Activated naive CD8-positive, alpha-beta T cell treated with anti-CD3 and anti-CD28 coated beads, Interleukin-2, amount 50 U/mL, for 24 hours (primary cell): ENCODE data around the gene GPC4.

Experiments
- ATAC-seq: fragments of 150-1000 bp; cut with Tn5 transposase; one replicate; pipeline ENCODE4 v1.10.0; 2021
- DNase-seq: peaks from one replicate; pipeline ENCODE4 v3.0.0; 2021
- H3K27ac Mint-ChIP-seq: one replicate; pipeline ENCODE4 v1.8.0; 2021; ENCODE audit warnings: mild to moderate bottlenecking, mixed read lengths
- H3K27me3 Mint-ChIP-seq: one replicate; pipeline ENCODE4 v1.8.0; 2021; ENCODE audit warnings: mixed read lengths
- H3K36me3 Mint-ChIP-seq: one replicate; pipeline ENCODE4 v1.8.0; 2021; ENCODE audit warnings: low read depth, mixed read lengths
- H3K4me1 Mint-ChIP-seq: one replicate; pipeline ENCODE4 v1.8.0; 2021; ENCODE audit warnings: mixed read lengths
- H3K4me3 Mint-ChIP-seq: one replicate; pipeline ENCODE4 v1.8.0; 2021; ENCODE audit warnings: mild to moderate bottlenecking, moderate library complexity, mixed read lengths
- H3K9me3 Mint-ChIP-seq: one replicate; pipeline ENCODE4 v1.8.0; 2021; ENCODE audit warnings: mixed read lengths

Gene GPC4

GRCh38 chrX:133415276-133416105 lies at the start of gene GPC4:
Gene GPC4 (minus strand): TSS chrX:133415489. CDS start chrX:133414965, 524 bp downstream.
- Mint-ChIP-seq H3K27ac (no peak within 1 kb of the TSS), H3K4me1 (peaks cover 9% of the 10 kb centered on the region), H3K9me3 (no peaks in the 10 kb centered on the region), H3K4me3 (peak within 1 kb of the TSS; percentile 49), H3K27me3 (peaks cover 45% of the 10 kb centered on the region), H3K36me3 (no peaks in the 10 kb centered on the region)
- no peak for ATAC-seq
- peak; percentile 2 for DNase-seq

GRCh38 chrX:133461231-133461630 lies 45.9 kb upstream of the GPC4 start:
- no peaks in the 10 kb centered on the region for H3K4me1 Mint-ChIP-seq
- DNase-seq (no peak), ATAC-seq (no peak)
- H3K27me3 Mint-ChIP-seq = no peaks in the 10 kb centered on the region
- H3K36me3 Mint-ChIP-seq = no peaks in the 10 kb centered on the region
- H3K9me3 Mint-ChIP-seq = no peaks in the 10 kb centered on the region
- no peak overlapping the region for H3K4me3 Mint-ChIP-seq
- H3K27ac Mint-ChIP-seq = no peak overlapping the region

GRCh38 chrX:133454924-133455323 lies 39.6 kb upstream of the GPC4 start:
- H3K36me3 Mint-ChIP-seq = no peaks in the 10 kb centered on the region
- H3K4me3 Mint-ChIP-seq = no peak overlapping the region
- no peak overlapping the region for H3K27ac Mint-ChIP-seq
- no peaks in the 10 kb centered on the region for H3K4me1 Mint-ChIP-seq
- no peaks in the 10 kb centered on the region for H3K27me3 Mint-ChIP-seq
- no peak for DNase-seq
- no peak for ATAC-seq
- no peaks in the 10 kb centered on the region for H3K9me3 Mint-ChIP-seq

- Mint-ChIP-seq H3K9me3 (no peaks in the 10 kb centered on the region), H3K4me1 (no peaks in the 10 kb centered on the region), H3K27me3 (no peaks in the 10 kb centered on the region), H3K36me3 (no peaks in the 10 kb centered on the region), H3K27ac (no peak overlapping the region), H3K4me3 (no peak overlapping the region)
- no peak for DNase-seq
- ATAC-seq = no peak
These were observed 39.2 kb upstream of the GPC4 start for GRCh38 chrX:133454491-133454914.

- Mint-ChIP-seq H3K27ac (no peak overlapping the region), H3K36me3 (no peaks in the 10 kb centered on the region), H3K4me3 (no peak overlapping the region), H3K4me1 (peaks cover 5% of the 10 kb centered on the region), H3K9me3 (no peaks in the 10 kb centered on the region), H3K27me3 (peaks cover 9% of the 10 kb centered on the region)
- ATAC-seq (no peak), DNase-seq (no peak)
These were observed 33.3 kb upstream of the GPC4 start for GRCh38 chrX:133448512-133449076.

GRCh38 chrX:133444952-133445831 lies 29.9 kb upstream of the GPC4 start:
- Mint-ChIP-seq H3K36me3 (no peaks in the 10 kb centered on the region), H3K4me3 (no peak overlapping the region), H3K27me3 (peaks cover 9% of the 10 kb centered on the region), H3K9me3 (no peaks in the 10 kb centered on the region), H3K27ac (no peak overlapping the region), H3K4me1 (peaks cover 5% of the 10 kb centered on the region)
- DNase-seq (no peak), ATAC-seq (no peak)

GRCh38 chrX:133444196-133444595 lies 28.9 kb upstream of the GPC4 start:
- Mint-ChIP-seq H3K27ac (no peak overlapping the region), H3K9me3 (no peaks in the 10 kb centered on the region), H3K4me3 (no peak overlapping the region), H3K4me1 (peaks cover 5% of the 10 kb centered on the region), H3K36me3 (no peaks in the 10 kb centered on the region), H3K27me3 (peaks cover 9% of the 10 kb centered on the region)
- ATAC-seq (no peak), DNase-seq (no peak)

GRCh38 chrX:133440797-133441163 lies 25.5 kb upstream of the GPC4 start:
- no peaks in the 10 kb centered on the region for H3K36me3 Mint-ChIP-seq
- DNase-seq = no peak
- H3K27ac Mint-ChIP-seq = no peak overlapping the region
- peaks cover 5% of the 10 kb centered on the region for H3K4me1 Mint-ChIP-seq
- ATAC-seq = no peak
- no peak overlapping the region for H3K4me3 Mint-ChIP-seq
- H3K9me3 Mint-ChIP-seq = no peaks in the 10 kb centered on the region
- H3K27me3 Mint-ChIP-seq = peaks cover 7% of the 10 kb centered on the region

GRCh38 chrX:133440081-133440796 lies 24.9 kb upstream of the GPC4 start:
- Mint-ChIP-seq H3K9me3 (no peaks in the 10 kb centered on the region), H3K27me3 (peaks cover 5% of the 10 kb centered on the region), H3K4me3 (no peak overlapping the region), H3K36me3 (no peaks in the 10 kb centered on the region), H3K4me1 (peaks cover 2% of the 10 kb centered on the region), H3K27ac (no peak overlapping the region)
- ATAC-seq = no peak
- no peak for DNase-seq

- ATAC-seq (no peak), DNase-seq (no peak)
- Mint-ChIP-seq H3K27ac (no peak overlapping the region), H3K4me3 (no peak overlapping the region), H3K36me3 (no peaks in the 10 kb centered on the region), H3K4me1 (no peaks in the 10 kb centered on the region), H3K9me3 (no peaks in the 10 kb centered on the region), H3K27me3 (no peaks in the 10 kb centered on the region)
These were observed 22.5 kb upstream of the GPC4 start for GRCh38 chrX:133437766-133438165.

GRCh38 chrX:133437356-133437755 lies 22.1 kb upstream of the GPC4 start:
- DNase-seq = no peak
- no peak overlapping the region for H3K4me3 Mint-ChIP-seq
- H3K4me1 Mint-ChIP-seq = no peaks in the 10 kb centered on the region
- H3K27ac Mint-ChIP-seq = no peak overlapping the region
- no peak for ATAC-seq
- no peaks in the 10 kb centered on the region for H3K36me3 Mint-ChIP-seq
- no peaks in the 10 kb centered on the region for H3K27me3 Mint-ChIP-seq
- H3K9me3 Mint-ChIP-seq = no peaks in the 10 kb centered on the region

- Mint-ChIP-seq H3K9me3 (no peaks in the 10 kb centered on the region), H3K27me3 (no peaks in the 10 kb centered on the region), H3K4me3 (no peak overlapping the region), H3K36me3 (no peaks in the 10 kb centered on the region), H3K27ac (no peak overlapping the region), H3K4me1 (no peaks in the 10 kb centered on the region)
- ATAC-seq (no peak), DNase-seq (no peak)
These were observed 20.3 kb upstream of the GPC4 start for GRCh38 chrX:133435544-133436124.

- Mint-ChIP-seq H3K4me3 (no peak overlapping the region), H3K9me3 (no peaks in the 10 kb centered on the region), H3K4me1 (no peaks in the 10 kb centered on the region), H3K36me3 (no peaks in the 10 kb centered on the region), H3K27me3 (no peaks in the 10 kb centered on the region), H3K27ac (no peak overlapping the region)
- no peak for ATAC-seq
- no peak for DNase-seq
These were observed 19.0 kb upstream of the GPC4 start for GRCh38 chrX:133434197-133434820.

- Mint-ChIP-seq H3K4me1 (peaks cover 3% of the 10 kb centered on the region), H3K27me3 (peaks cover 26% of the 10 kb centered on the region), H3K27ac (no peak overlapping the region), H3K4me3 (no peak overlapping the region), H3K9me3 (no peaks in the 10 kb centered on the region), H3K36me3 (no peaks in the 10 kb centered on the region)
- no peak for ATAC-seq
- no peak for DNase-seq
These were observed 4.6 kb upstream of the GPC4 start for GRCh38 chrX:133419911-133420310.
